ENCODE measurements around the gene COL6A5. TPM values are rescaled to one million over a fixed set of nuclear protein-coding genes. Genes with fewer than 3 reads are reported as not detected.
A peak's percentile ranks its signal among the peaks of the same experiment; 100 is the strongest.

Gene COL6A5
- total and polyA plus RNA-seq, 9 donors = 0.03 to 0.26 (median 0.07) TPM

GRCh38 chr3:130463221-130463620 lies 117.7 kb downstream of the COL6A5 start:
- WGBS (ENCODE audit: insufficient coverage) = no CpG with 5 or more reads among the region's 1 CpG
- Histone ChIP-seq H3K27me3 (ENCODE audit: control insufficient read depth, insufficient read depth, low read length) (no peaks in the 10 kb centered on the region), H3K36me3 (ENCODE audit: control insufficient read depth, insufficient read depth, low read length) (no peaks in the 10 kb centered on the region), H3K9me3 (replicated peaks; ENCODE audit: control insufficient read depth, low read depth, low read length) (no peaks in the 10 kb centered on the region), H3K4me3 (ENCODE audit: low read length) (no peak overlapping the region), H3K4me1 (ENCODE audit: control insufficient read depth, insufficient read depth, low read length) (no peaks in the 10 kb centered on the region), H3K27ac (ENCODE audit: low read length) (no peak overlapping the region)
- no peak for DNase-seq

DNA sequence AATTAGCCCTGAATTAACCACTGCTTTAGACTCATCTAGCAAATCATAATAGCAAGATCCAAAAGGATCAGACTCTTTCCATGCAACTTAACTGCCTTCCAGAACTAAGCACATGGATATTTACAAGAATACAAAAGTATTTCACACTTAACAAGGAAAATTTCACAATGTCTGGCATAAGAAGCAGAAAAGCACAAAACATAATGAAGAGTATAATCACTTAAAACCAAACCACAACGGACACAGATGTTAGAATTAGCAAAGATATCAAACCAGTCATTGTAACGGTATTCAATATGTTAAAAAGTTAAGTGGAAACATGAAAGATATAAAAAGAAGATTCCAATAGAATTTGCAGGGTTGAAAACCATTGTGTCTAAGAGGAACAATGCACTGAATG lies 120.0 kb downstream of the COL6A5 start:
- peaks cover 4% of the 10 kb centered on the region for H3K4me1 ChIP-seq (ENCODE audit: control insufficient read depth, insufficient read depth, low read length)
- H3K27ac ChIP-seq (ENCODE audit: low read length) = no peak overlapping the region
- DNase-seq = peak; percentile 35
- H3K27me3 ChIP-seq (ENCODE audit: control insufficient read depth, insufficient read depth, low read length) = no peaks in the 10 kb centered on the region
- H3K4me3 ChIP-seq (ENCODE audit: low read length) = no peak overlapping the region
- no peaks in the 10 kb centered on the region for H3K36me3 ChIP-seq (ENCODE audit: control insufficient read depth, insufficient read depth, low read length)
- H3K9me3 ChIP-seq (replicated peaks; ENCODE audit: control insufficient read depth, low read depth, low read length) = no peaks in the 10 kb centered on the region
- WGBS (ENCODE audit: insufficient coverage) = no CpG with 5 or more reads among the region's 2 CpGs

DNA sequence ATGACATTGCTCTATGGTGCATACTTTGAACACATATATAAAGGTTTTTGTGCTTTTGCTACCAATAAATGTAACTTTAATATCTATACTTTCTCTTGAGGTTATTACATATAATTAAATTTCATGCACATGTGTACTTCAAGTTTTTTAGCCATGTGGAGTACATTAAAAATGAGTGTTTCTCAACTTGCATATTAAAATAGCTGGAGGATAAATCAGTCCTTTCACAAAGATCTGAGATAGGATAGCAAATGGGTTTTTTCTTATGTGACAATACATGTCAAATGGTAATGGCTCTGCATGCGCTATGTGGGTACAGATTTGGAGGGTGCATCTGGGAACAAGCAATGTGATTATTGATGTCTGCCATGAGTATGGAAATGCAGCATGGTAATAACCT lies 122.8 kb downstream of the COL6A5 start:
- H3K4me3 ChIP-seq (ENCODE audit: low read length) = no peak overlapping the region
- no peak overlapping the region for H3K27ac ChIP-seq (ENCODE audit: low read length)
- peaks cover 4% of the 10 kb centered on the region for H3K4me1 ChIP-seq (ENCODE audit: control insufficient read depth, insufficient read depth, low read length)
- H3K27me3 ChIP-seq (ENCODE audit: control insufficient read depth, insufficient read depth, low read length) = no peaks in the 10 kb centered on the region
- no peaks in the 10 kb centered on the region for H3K36me3 ChIP-seq (ENCODE audit: control insufficient read depth, insufficient read depth, low read length)
- 100% methylated on average over 1 of the region's 1 CpG for WGBS (ENCODE audit: insufficient coverage)
- H3K9me3 ChIP-seq (replicated peaks; ENCODE audit: control insufficient read depth, low read depth, low read length) = no peaks in the 10 kb centered on the region
- no peak for DNase-seq

DNA sequence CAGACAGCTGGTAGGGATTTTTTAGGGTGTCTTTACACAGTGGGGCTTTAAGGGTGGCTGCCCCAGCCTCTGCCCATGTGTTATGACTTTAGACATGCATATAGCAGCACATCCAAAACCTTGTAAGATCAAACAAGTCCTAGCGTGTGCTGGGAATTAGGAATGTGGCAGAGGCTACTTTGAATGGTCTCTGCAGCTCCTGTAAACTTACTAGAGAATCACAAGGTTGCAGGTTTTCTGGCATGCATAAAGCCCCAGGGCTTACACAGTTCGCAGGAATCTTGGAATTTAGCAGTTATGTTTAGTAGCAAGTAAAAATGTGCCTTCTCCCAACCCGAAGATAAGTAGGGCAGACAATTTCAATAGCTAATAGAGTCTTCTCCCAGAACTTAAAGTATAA lies 124.7 kb downstream of the COL6A5 start:
- DNase-seq = peak; percentile 67
- Histone ChIP-seq H3K4me1 (ENCODE audit: control insufficient read depth, insufficient read depth, low read length) (peaks cover 4% of the 10 kb centered on the region), H3K27me3 (ENCODE audit: control insufficient read depth, insufficient read depth, low read length) (no peaks in the 10 kb centered on the region), H3K27ac (ENCODE audit: low read length) (no peak overlapping the region), H3K36me3 (ENCODE audit: control insufficient read depth, insufficient read depth, low read length) (no peaks in the 10 kb centered on the region), H3K4me3 (ENCODE audit: low read length) (no peak overlapping the region), H3K9me3 (replicated peaks; ENCODE audit: control insufficient read depth, low read depth, low read length) (no peaks in the 10 kb centered on the region)
- no CpG with 5 or more reads among the region's 3 CpGs for WGBS (ENCODE audit: insufficient coverage)

DNA sequence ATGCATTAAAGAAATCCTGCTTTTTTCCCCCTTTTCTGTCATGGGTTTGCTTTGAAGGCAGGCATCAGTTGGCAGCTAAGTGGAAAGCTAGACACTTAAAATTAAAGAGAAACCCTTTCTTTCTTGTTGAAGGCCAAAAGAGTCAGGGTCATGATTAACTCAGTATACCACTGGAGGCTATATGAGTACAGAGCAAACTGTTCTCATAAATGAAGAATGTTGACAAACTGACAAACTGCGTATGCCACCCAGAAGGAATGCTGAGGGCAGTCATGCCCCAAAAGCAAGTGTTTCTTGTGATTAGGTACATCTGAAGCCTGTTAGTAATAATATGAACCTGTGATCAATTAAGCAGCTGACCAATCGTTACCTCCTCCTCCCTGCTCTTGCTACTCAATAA lies 127.9 kb downstream of the COL6A5 start:
- no peak overlapping the region for H3K4me3 ChIP-seq (ENCODE audit: low read length)
- DNase-seq = no peak
- WGBS (ENCODE audit: insufficient coverage) = 100% methylated on average over 1 of the region's 2 CpGs
- H3K27me3 ChIP-seq (ENCODE audit: control insufficient read depth, insufficient read depth, low read length) = no peaks in the 10 kb centered on the region
- H3K9me3 ChIP-seq (replicated peaks; ENCODE audit: control insufficient read depth, low read depth, low read length) = no peaks in the 10 kb centered on the region
- H3K27ac ChIP-seq (ENCODE audit: low read length) = no peak overlapping the region
- H3K4me1 ChIP-seq (ENCODE audit: control insufficient read depth, insufficient read depth, low read length) = peaks cover 4% of the 10 kb centered on the region
- no peaks in the 10 kb centered on the region for H3K36me3 ChIP-seq (ENCODE audit: control insufficient read depth, insufficient read depth, low read length)

- no CpG with 5 or more reads among the region's 4 CpGs for WGBS (ENCODE audit: insufficient coverage)
- no peak overlapping the region for H3K27ac ChIP-seq (ENCODE audit: low read length)
- no peak overlapping the region for H3K4me3 ChIP-seq (ENCODE audit: low read length)
- no peaks in the 10 kb centered on the region for H3K9me3 ChIP-seq (replicated peaks; ENCODE audit: control insufficient read depth, low read depth, low read length)
- H3K36me3 ChIP-seq (ENCODE audit: control insufficient read depth, insufficient read depth, low read length) = no peaks in the 10 kb centered on the region
- DNase-seq = peak; percentile 93
- H3K4me1 ChIP-seq (ENCODE audit: control insufficient read depth, insufficient read depth, low read length) = no peaks in the 10 kb centered on the region
- H3K27me3 ChIP-seq (ENCODE audit: control insufficient read depth, insufficient read depth, low read length) = no peaks in the 10 kb centered on the region
Observed at GRCh38 chr3:130480736-130481135, 135.3 kb downstream of the COL6A5 start.

- DNase-seq = no peak
- no CpG with 5 or more reads among the region's 1 CpG for WGBS (ENCODE audit: insufficient coverage)
- no peak overlapping the region for H3K4me3 ChIP-seq (ENCODE audit: low read length)
Observed at GRCh38 chr3:130488288-130488687, 142.8 kb downstream of the COL6A5 start.

GRCh38 chr3:130488769-130489450 lies 143.4 kb downstream of the COL6A5 start:
- Histone ChIP-seq H3K4me1 (ENCODE audit: control insufficient read depth, insufficient read depth, low read length) (peaks cover 4% of the 10 kb centered on the region), H3K4me3 (ENCODE audit: low read length) (no peak overlapping the region), H3K27me3 (ENCODE audit: control insufficient read depth, insufficient read depth, low read length) (no peaks in the 10 kb centered on the region), H3K9me3 (replicated peaks; ENCODE audit: control insufficient read depth, low read depth, low read length) (no peaks in the 10 kb centered on the region), H3K27ac (ENCODE audit: low read length) (no peak overlapping the region), H3K36me3 (ENCODE audit: control insufficient read depth, insufficient read depth, low read length) (no peaks in the 10 kb centered on the region)
- no peak for DNase-seq
- no CpG with 5 or more reads among the region's 2 CpGs for WGBS (ENCODE audit: insufficient coverage)

More at GRCh38 chr3:130488288-130488687, 142.8 kb downstream of the COL6A5 start:
- Histone ChIP-seq H3K27me3 (ENCODE audit: control insufficient read depth, insufficient read depth, low read length) (no peaks in the 10 kb centered on the region), H3K4me1 (ENCODE audit: control insufficient read depth, insufficient read depth, low read length) (peaks cover 4% of the 10 kb centered on the region), H3K27ac (ENCODE audit: low read length) (no peak overlapping the region), H3K9me3 (replicated peaks; ENCODE audit: control insufficient read depth, low read depth, low read length) (no peaks in the 10 kb centered on the region), H3K36me3 (ENCODE audit: control insufficient read depth, insufficient read depth, low read length) (no peaks in the 10 kb centered on the region)

DNA sequence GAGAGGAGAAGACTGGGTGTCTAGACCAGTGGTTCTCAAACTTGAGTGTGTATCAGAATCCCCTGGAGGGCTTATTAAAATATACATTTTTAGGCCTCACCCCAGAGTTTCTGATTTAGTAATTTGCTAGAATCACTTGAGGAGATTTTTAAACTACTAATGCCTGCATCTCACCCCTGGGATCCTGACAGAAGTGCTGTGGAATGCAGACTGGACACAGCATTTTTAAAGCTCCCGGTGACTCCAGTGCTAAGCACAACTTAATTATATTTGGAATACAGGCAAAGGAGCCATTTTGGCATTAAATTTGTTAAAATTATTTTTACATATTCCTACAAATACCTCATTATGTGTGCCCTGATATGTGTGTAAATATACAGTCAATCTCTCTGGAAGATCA lies 144.8 kb downstream of the COL6A5 start:
- Histone ChIP-seq H3K9me3 (replicated peaks; ENCODE audit: control insufficient read depth, low read depth, low read length) (no peaks in the 10 kb centered on the region), H3K36me3 (ENCODE audit: control insufficient read depth, insufficient read depth, low read length) (no peaks in the 10 kb centered on the region), H3K4me3 (ENCODE audit: low read length) (no peak overlapping the region), H3K4me1 (ENCODE audit: control insufficient read depth, insufficient read depth, low read length) (peaks cover 4% of the 10 kb centered on the region), H3K27me3 (ENCODE audit: control insufficient read depth, insufficient read depth, low read length) (no peaks in the 10 kb centered on the region), H3K27ac (ENCODE audit: low read length) (peak overlapping the region; percentile 38)
- peak; percentile 83 for DNase-seq
- no CpG with 5 or more reads among the region's 1 CpG for WGBS (ENCODE audit: insufficient coverage)

- H3K4me1 ChIP-seq (ENCODE audit: control insufficient read depth, insufficient read depth, low read length) = peaks cover 4% of the 10 kb centered on the region
- 89% methylated on average over 6 of the region's 6 CpGs for WGBS (ENCODE audit: insufficient coverage)
- H3K9me3 ChIP-seq (replicated peaks; ENCODE audit: control insufficient read depth, low read depth, low read length) = no peaks in the 10 kb centered on the region
Observed at GRCh38 chr3:130491431-130491830, 146.0 kb downstream of the COL6A5 start.

DNA sequence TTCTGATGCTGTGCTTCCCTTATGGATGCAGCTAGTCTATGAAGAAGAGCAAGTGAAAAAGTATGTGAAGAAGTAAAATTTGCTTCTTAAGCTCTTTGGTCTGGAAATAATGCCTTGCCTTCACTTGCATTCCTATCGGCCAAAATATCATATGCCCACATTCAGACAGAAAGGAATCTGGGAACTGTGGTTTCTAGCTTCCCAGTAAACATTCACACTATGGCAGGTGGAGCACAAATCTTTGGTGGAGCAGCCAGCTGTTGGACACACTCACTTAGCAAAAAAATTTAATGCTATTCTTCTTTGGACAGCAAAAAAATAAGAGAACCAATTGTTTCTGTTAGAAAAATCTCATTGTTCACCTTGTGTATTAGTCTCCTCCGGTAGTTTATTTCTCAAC lies 159.2 kb downstream of the COL6A5 start:
- no peak overlapping the region for H3K27ac ChIP-seq (ENCODE audit: low read length)
- peaks cover 16% of the 10 kb centered on the region for H3K4me1 ChIP-seq (ENCODE audit: control insufficient read depth, insufficient read depth, low read length)
- no peaks in the 10 kb centered on the region for H3K9me3 ChIP-seq (replicated peaks; ENCODE audit: control insufficient read depth, low read depth, low read length)
- no peaks in the 10 kb centered on the region for H3K36me3 ChIP-seq (ENCODE audit: control insufficient read depth, insufficient read depth, low read length)
- H3K27me3 ChIP-seq (ENCODE audit: control insufficient read depth, insufficient read depth, low read length) = no peaks in the 10 kb centered on the region
- no CpG with 5 or more reads among the region's 2 CpGs for WGBS (ENCODE audit: insufficient coverage)
- H3K4me3 ChIP-seq (ENCODE audit: low read length) = no peak overlapping the region
- no peak for DNase-seq

More at GRCh38 chr3:130491431-130491830, 146.0 kb downstream of the COL6A5 start:
- Histone ChIP-seq H3K27me3 (ENCODE audit: control insufficient read depth, insufficient read depth, low read length) (no peaks in the 10 kb centered on the region), H3K27ac (ENCODE audit: low read length) (no peak overlapping the region), H3K36me3 (ENCODE audit: control insufficient read depth, insufficient read depth, low read length) (no peaks in the 10 kb centered on the region), H3K4me3 (ENCODE audit: low read length) (no peak overlapping the region)
- DNase-seq = no peak

Measured in muscle of leg (tissue), 11 donors.